ENCODE results near the gene RHO.

DNA sequence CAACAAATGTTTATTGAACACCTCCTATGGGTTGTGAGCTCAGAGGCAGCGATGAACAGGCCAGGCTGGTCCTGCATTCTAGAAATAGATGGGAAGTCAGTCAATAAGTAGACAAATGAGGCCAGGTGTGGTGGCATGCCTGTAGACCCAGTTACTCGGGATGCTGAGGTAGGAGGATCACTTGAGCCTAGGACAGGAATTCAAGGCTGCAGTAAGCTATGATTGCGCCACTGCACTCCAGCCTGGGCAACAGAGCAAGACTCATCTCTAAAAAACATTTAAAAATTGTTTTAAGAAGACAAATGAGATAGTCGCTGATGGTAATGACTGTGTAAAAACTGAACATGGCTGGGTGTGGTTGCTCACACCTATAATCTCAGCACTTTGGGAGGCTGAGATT lies 4.4 kb upstream of the RHO start:
- TF ChIP-seq, protein P1, sequence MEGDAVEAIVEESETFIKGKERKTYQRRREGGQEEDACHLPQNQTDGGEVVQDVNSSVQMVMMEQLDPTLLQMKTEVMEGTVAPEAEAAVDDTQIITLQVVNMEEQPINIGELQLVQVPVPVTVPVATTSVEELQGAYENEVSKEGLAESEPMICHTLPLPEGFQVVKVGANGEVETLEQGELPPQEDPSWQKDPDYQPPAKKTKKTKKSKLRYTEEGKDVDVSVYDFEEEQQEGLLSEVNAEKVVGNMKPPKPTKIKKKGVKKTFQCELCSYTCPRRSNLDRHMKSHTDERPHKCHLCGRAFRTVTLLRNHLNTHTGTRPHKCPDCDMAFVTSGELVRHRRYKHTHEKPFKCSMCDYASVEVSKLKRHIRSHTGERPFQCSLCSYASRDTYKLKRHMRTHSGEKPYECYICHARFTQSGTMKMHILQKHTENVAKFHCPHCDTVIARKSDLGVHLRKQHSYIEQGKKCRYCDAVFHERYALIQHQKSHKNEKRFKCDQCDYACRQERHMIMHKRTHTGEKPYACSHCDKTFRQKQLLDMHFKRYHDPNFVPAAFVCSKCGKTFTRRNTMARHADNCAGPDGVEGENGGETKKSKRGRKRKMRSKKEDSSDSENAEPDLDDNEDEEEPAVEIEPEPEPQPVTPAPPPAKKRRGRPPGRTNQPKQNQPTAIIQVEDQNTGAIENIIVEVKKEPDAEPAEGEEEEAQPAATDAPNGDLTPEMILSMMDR (IDR thresholded peaks at IDR 0.05; ENCODE audit: low read length): no peak
- no peak for TF ChIP-seq EZH2 (IDR thresholded peaks at IDR 0.05; ENCODE audit: borderline replicate concordance, low read length)
